HFFc6 (cell line): ENCODE data around the gene CORO1C. TPM values are rescaled to one million over a fixed set of nuclear protein-coding genes. Genes with fewer than 3 reads are reported as not detected.
A peak's percentile ranks its signal among the peaks of the same experiment; 100 is the strongest.
"Not testable (repeated sequence)": the region's sequence is repeated elsewhere in the genome, so short reads cannot be mapped to it uniquely, and the experiment has no call there.

Experiments used
- DNase-seq: peaks from one replicate; pipeline ENCODE4 v3.0.0-alpha.2; 2018
- H3K27ac Mint-ChIP-seq: 2 replicates; pipeline ENCODE4 v1.8.0; 2020; ENCODE audit warnings: mild to moderate bottlenecking, mixed read lengths
- H3K27me3 Mint-ChIP-seq: 2 replicates; pipeline ENCODE4 v1.8.0; 2021; ENCODE audit warnings: mild to moderate bottlenecking, moderate library complexity, mixed read lengths; ENCODE audit not compliant: insufficient read depth
- H3K36me3 Mint-ChIP-seq: 2 replicates; pipeline ENCODE4 v1.8.0; 2021; ENCODE audit warnings: low read depth, mixed read lengths
- H3K4me1 Mint-ChIP-seq: 2 replicates; pipeline ENCODE4 v1.8.0; 2020; ENCODE audit warnings: low read depth, mixed read lengths
- H3K4me3 Mint-ChIP-seq: 2 replicates; pipeline ENCODE4 v1.8.0; 2020; ENCODE audit warnings: mild to moderate bottlenecking, moderate library complexity, mixed read lengths
- H3K9me3 Mint-ChIP-seq: 2 replicates; pipeline ENCODE4 v1.8.0; 2020; ENCODE audit warnings: mild to moderate bottlenecking, mixed read lengths
- CTCF ChIP-seq: fragments of 200-600 bp; sonication (generic); IDR thresholded peaks from 2 replicates; pipeline ENCODE4 v1.5.0; 2021; ENCODE audit warnings: antibody characterized with exemption, mild to moderate bottlenecking
- total RNA-seq, 6 experiments: library from RNA; stranded (reverse); fragmentation: NEBNext Ultra II Directional; extraction: Animal tissue kit (Norgen Biotek cat#: 25700); gene quantifications; 2 replicates in 1 of 6; 3 replicates in 5 of 6; pipeline ENCODE4 v1.2.3, GENCODE V29; 2021

CORO1C gene
- total RNA-seq, 6 experiments from 2014 or later = 541 to 709 (median 649) TPM

GRCh38 chr12:108744021-108744897 lies 12.9 kb upstream of the CORO1C start:
- H3K36me3 Mint-ChIP-seq = no peaks in the 10 kb centered on the region
- DNase-seq = no peak
- H3K4me3 Mint-ChIP-seq = no peak overlapping the region
- no peaks in the 10 kb centered on the region for H3K27me3 Mint-ChIP-seq
- H3K4me1 Mint-ChIP-seq = peaks cover 8% of the 10 kb centered on the region; the same call in 1 of the 2 replicates
- TF ChIP-seq CTCF = no peak
- no peak overlapping the region for H3K27ac Mint-ChIP-seq
- H3K9me3 Mint-ChIP-seq = 0 out of 2 replicates have a peak, but pooled peaks cover 3% of the 10 kb centered on the region

GRCh38 chr12:108738170-108738569 lies 6.9 kb upstream of the CORO1C start:
- H3K36me3 Mint-ChIP-seq = peaks cover 6% of the 10 kb centered on the region; the same call in 1 of the 2 replicates
- no peak for DNase-seq
- H3K27ac Mint-ChIP-seq = no peak overlapping the region
- no peak overlapping the region for H3K4me3 Mint-ChIP-seq
- TF ChIP-seq CTCF = no peak
- peaks cover 4% of the 10 kb centered on the region for H3K9me3 Mint-ChIP-seq
- peaks cover 35% of the 10 kb centered on the region for H3K4me1 Mint-ChIP-seq
- H3K27me3 Mint-ChIP-seq = peaks cover 2% of the 10 kb centered on the region; the same call in 1 of the 2 replicates

- Mint-ChIP-seq H3K36me3 (peaks cover 6% of the 10 kb centered on the region; the same call in 1 of the 2 replicates), H3K27ac (no peak overlapping the region), H3K4me1 (peaks cover 41% of the 10 kb centered on the region), H3K27me3 (peaks cover 7% of the 10 kb centered on the region), H3K4me3 (no peak overlapping the region), H3K9me3 (peaks cover 4% of the 10 kb centered on the region)
- no peak for DNase-seq
- no peak for TF ChIP-seq CTCF
Observed at GRCh38 chr12:108735855-108736254, 4.5 kb upstream of the CORO1C start.

GRCh38 chr12:108734200-108734906 lies 3.0 kb upstream of the CORO1C start:
- H3K27me3 Mint-ChIP-seq = peaks cover 11% of the 10 kb centered on the region
- TF ChIP-seq CTCF = no peak
- peaks cover 4% of the 10 kb centered on the region for H3K9me3 Mint-ChIP-seq
- peak; percentile 97 for DNase-seq
- peaks cover 18% of the 10 kb centered on the region for H3K36me3 Mint-ChIP-seq
- peak overlapping the region; percentile 80 for H3K4me3 Mint-ChIP-seq
- peaks cover 44% of the 10 kb centered on the region for H3K4me1 Mint-ChIP-seq
- peak overlapping the region; percentile 100 for H3K27ac Mint-ChIP-seq

- DNase-seq, H3K4me3 Mint-ChIP-seq, H3K9me3 Mint-ChIP-seq: not testable (repeated sequence)
- peaks cover 52% of the 10 kb centered on the region for H3K4me1 Mint-ChIP-seq
- H3K36me3 Mint-ChIP-seq = peaks cover 27% of the 10 kb centered on the region
- H3K27ac Mint-ChIP-seq = peak overlapping the region; percentile 100
- H3K27me3 Mint-ChIP-seq = peaks cover 12% of the 10 kb centered on the region
Observed at GRCh38 chr12:108733230-108733531, 1.9 kb upstream of the CORO1C start.
